HepG2 (cell line): Measurements from ENCODE around the gene TRIM54. TPM values are rescaled to one million over a fixed set of nuclear protein-coding genes. Genes with fewer than 3 reads are reported as not detected.

Experiments
- AFF4 ChIP-seq: sonication (generic); formaldehyde crosslinking; IDR thresholded peaks from 2 replicates; pipeline ENCODE4 v1.4.0; 2020; ENCODE audit warnings: missing genetic modification reagents
- ARHGAP35 ChIP-seq: sonication (generic); formaldehyde crosslinking; IDR thresholded peaks from 2 replicates; pipeline ENCODE4 v1.9.0; 2022; ENCODE audit warnings: mild to moderate bottlenecking, inconsistent platforms, moderate library complexity, missing genetic modification reagents, borderline replicate concordance
- E2F2 ChIP-seq: sonication (generic); formaldehyde crosslinking; IDR thresholded peaks from 2 replicates; pipeline ENCODE4 v1.4.0; 2020; ENCODE audit warnings: missing genetic modification reagents, borderline replicate concordance
- MEIS1 ChIP-seq: sonication (generic); formaldehyde crosslinking; IDR thresholded peaks from 2 replicates; pipeline ENCODE4 v1.9.0; 2021; ENCODE audit warnings: mild to moderate bottlenecking, missing genetic modification reagents, moderate library complexity, borderline replicate concordance
- PLRG1 ChIP-seq: fragments of 450-650 bp; conservative IDR thresholded peaks from 2 replicates; pipeline ENCODE4 v1.6.1; 2016
- RERE ChIP-seq: IDR thresholded peaks from 2 replicates; pipeline ENCODE4 v1.6.1; 2016; ENCODE audit warnings: low read depth, missing genetic modification reagents, missing compliant biosample characterization
- SALL1 ChIP-seq: sonication (generic); formaldehyde crosslinking; IDR thresholded peaks from 2 replicates; pipeline ENCODE4 v1.8.0; 2022; ENCODE audit warnings: mild to moderate bottlenecking, missing genetic modification reagents
- STAT5B ChIP-seq: sonication (generic); formaldehyde crosslinking; IDR thresholded peaks from 2 replicates; pipeline ENCODE4 v1.4.0; 2020; ENCODE audit warnings: missing genetic modification reagents
- THAP7 ChIP-seq: sonication (generic); formaldehyde crosslinking; IDR thresholded peaks from 2 replicates; pipeline ENCODE4 v1.8.1; 2023; ENCODE audit warnings: mild to moderate bottlenecking, missing genetic modification reagents
- ZNF17 ChIP-seq: sonication (generic); formaldehyde crosslinking; IDR thresholded peaks from 2 replicates; pipeline ENCODE4 v1.5.0; 2020; ENCODE audit warnings: mild to moderate bottlenecking, missing genetic modification reagents
- ZNF503 ChIP-seq: sonication (generic); formaldehyde crosslinking; IDR thresholded peaks from 2 replicates; pipeline ENCODE4 v1.4.0; 2020; ENCODE audit warnings: missing genetic modification reagents
- ZNF788 ChIP-seq: sonication (generic); formaldehyde crosslinking; IDR thresholded peaks from 2 replicates; pipeline ENCODE4 v1.5.0; 2020; ENCODE audit warnings: mild to moderate bottlenecking, missing genetic modification reagents, borderline replicate concordance
- polyA plus RNA-seq, 8 experiments: library from polyadenylated mRNA; depleted of rRNA in 3 of 8; stranded (reverse) in 7 of 8; unstranded in 1 of 8; fragments of >200 nt; fragmentation: Illumina TruSeq in 4 of 8; extraction: Trizol in 4 of 8; gene quantifications; 2 replicates each; pipeline versions ENCODE4 v1.2.1 to v1.2.3, GENCODE V29; 2011 to 2016; ENCODE audit warnings: low read depth in 4 of 8, missing spikeins in 1 of 8, mixed read lengths in 1 of 8; ENCODE audit not compliant: insufficient read depth in 1 of 8
- total RNA-seq, 5 experiments: library from RNA; depleted of rRNA; stranded (reverse); fragments of >200 nt; fragmentation: Illumina TruSeq; extraction: Trizol; gene quantifications; 2 replicates each; pipeline ENCODE4 v1.2.3, GENCODE V29; 2016; ENCODE audit warnings: low read depth in 1 of 5

TRIM54 gene
- total and polyA plus RNA-seq, 2 of the 13 experiments (the other 11 are each of a cell fraction or from before 2014, with no cell fraction given), result 0.07 to 0.13 TPM

- TF ChIP-seq PLRG1 (no peak), ZNF788 (CRISPR knock-in tag) (peak; percentile 77; the same call in 1 of the 2 replicates), AFF4 (CRISPR knock-in tag) (no peak), RERE (CRISPR knock-in tag) (no peak), SALL1 (CRISPR knock-in tag) (peak; percentile 88), ZNF17 (CRISPR knock-in tag) (no peak), MEIS1 (no peak), ARHGAP35 (no peak), ZNF503 (CRISPR knock-in tag) (peak; percentile 32; the same call in 1 of the 2 replicates), E2F2 (no peak), THAP7 (CRISPR knock-in tag) (no peak; the same call in 1 of the 2 replicates), STAT5B (peak; percentile 44; the same call in 1 of the 2 replicates)
These were observed 17.3 kb upstream of the TRIM54 start (continued) for GRCh38 chr2:27264753-27265535.
